HFFc6 (cell line): Measurements from ENCODE around the gene DAG1. TPM values are rescaled to one million over a fixed set of nuclear protein-coding genes. Genes with fewer than 3 reads are reported as not detected.

ENCODE experiments used
- DNase-seq: peaks from one replicate; pipeline ENCODE4 v3.0.0-alpha.2; 2018
- H3K27ac Mint-ChIP-seq: 2 replicates; pipeline ENCODE4 v1.8.0; 2020; ENCODE audit warnings: mild to moderate bottlenecking, mixed read lengths
- H3K27me3 Mint-ChIP-seq: 2 replicates; pipeline ENCODE4 v1.8.0; 2021; ENCODE audit warnings: mild to moderate bottlenecking, moderate library complexity, mixed read lengths; ENCODE audit not compliant: insufficient read depth
- H3K36me3 Mint-ChIP-seq: 2 replicates; pipeline ENCODE4 v1.8.0; 2021; ENCODE audit warnings: low read depth, mixed read lengths
- H3K4me1 Mint-ChIP-seq: 2 replicates; pipeline ENCODE4 v1.8.0; 2020; ENCODE audit warnings: low read depth, mixed read lengths
- H3K4me3 Mint-ChIP-seq: 2 replicates; pipeline ENCODE4 v1.8.0; 2020; ENCODE audit warnings: mild to moderate bottlenecking, moderate library complexity, mixed read lengths
- H3K9me3 Mint-ChIP-seq: 2 replicates; pipeline ENCODE4 v1.8.0; 2020; ENCODE audit warnings: mild to moderate bottlenecking, mixed read lengths
- CTCF ChIP-seq: fragments of 200-600 bp; sonication (generic); IDR thresholded peaks from 2 replicates; pipeline ENCODE4 v1.5.0; 2021; ENCODE audit warnings: antibody characterized with exemption, mild to moderate bottlenecking
- total RNA-seq, 6 experiments: library from RNA; stranded (reverse); fragmentation: NEBNext Ultra II Directional; extraction: Animal tissue kit (Norgen Biotek cat#: 25700); gene quantifications; 2 replicates in 1 of 6; 3 replicates in 5 of 6; pipeline ENCODE4 v1.2.3, GENCODE V29; 2021

DAG1 gene
- total RNA-seq, 6 experiments from 2014 or later: 101 to 121 (median 106) TPM

GRCh38 chr3:49428752-49429080 is 41.4 kb upstream of the DAG1 start:
- Mint-ChIP-seq H3K9me3 (no peaks in the 10 kb centered on the region), H3K36me3 (peaks cover 11% of the 10 kb centered on the region; the same call in 1 of the 2 replicates), H3K4me1 (peaks cover 21% of the 10 kb centered on the region; the same call in 1 of the 2 replicates), H3K27me3 (peaks cover 5% of the 10 kb centered on the region), H3K4me3 (peak overlapping the region; percentile 97), H3K27ac (peak overlapping the region; percentile 98)
- no peak for DNase-seq
- peak; percentile 14; the same call in 1 of the 2 replicates for TF ChIP-seq CTCF

- no peak for DNase-seq
- Mint-ChIP-seq H3K4me1 (0 out of 2 replicates have a peak, but pooled peaks cover 7% of the 10 kb centered on the region), H3K27ac (no peak overlapping the region), H3K4me3 (no peak overlapping the region), H3K36me3 (no peaks in the 10 kb centered on the region), H3K9me3 (no peaks in the 10 kb centered on the region), H3K27me3 (no peaks in the 10 kb centered on the region; the same call in 1 of the 2 replicates)
- TF ChIP-seq CTCF: no peak
Observed at GRCh38 chr3:49434731-49435130, 35.3 kb upstream of the DAG1 start.

GRCh38 chr3:49445391-49445790 is 24.7 kb upstream of the DAG1 start:
- TF ChIP-seq CTCF: no peak

GRCh38 chr3:49453621-49454020 is 16.4 kb upstream of the DAG1 start:
- no peaks in the 10 kb centered on the region for H3K36me3 Mint-ChIP-seq
- peaks cover 30% of the 10 kb centered on the region for H3K4me1 Mint-ChIP-seq
- no peak overlapping the region for H3K27ac Mint-ChIP-seq
- peaks cover 3% of the 10 kb centered on the region; the same call in 1 of the 2 replicates for H3K27me3 Mint-ChIP-seq
- H3K9me3 Mint-ChIP-seq: no peaks in the 10 kb centered on the region
- H3K4me3 Mint-ChIP-seq: no peak overlapping the region
- no peak for TF ChIP-seq CTCF
- no peak for DNase-seq

More at GRCh38 chr3:49445391-49445790, 24.7 kb upstream of the DAG1 start:
- no peak overlapping the region for H3K4me3 Mint-ChIP-seq
- H3K27ac Mint-ChIP-seq: peak overlapping the region; percentile 11; the same call in 1 of the 2 replicates
- H3K36me3 Mint-ChIP-seq: no peaks in the 10 kb centered on the region
- DNase-seq: no peak
- H3K4me1 Mint-ChIP-seq: peaks cover 14% of the 10 kb centered on the region
- H3K9me3 Mint-ChIP-seq: no peaks in the 10 kb centered on the region
- no peaks in the 10 kb centered on the region; the same call in 1 of the 2 replicates for H3K27me3 Mint-ChIP-seq

GRCh38 chr3:49454458-49454857 is 15.6 kb upstream of the DAG1 start:
- DNase-seq: no peak
- Mint-ChIP-seq H3K27ac (no peak overlapping the region), H3K27me3 (peaks cover 3% of the 10 kb centered on the region; the same call in 1 of the 2 replicates), H3K36me3 (no peaks in the 10 kb centered on the region), H3K4me3 (no peak overlapping the region), H3K4me1 (peaks cover 24% of the 10 kb centered on the region), H3K9me3 (no peaks in the 10 kb centered on the region)
- TF ChIP-seq CTCF: peak; percentile 32; the same call in 1 of the 2 replicates
